Measurements from ENCODE around the gene ETFBKMT. TPM values are rescaled to one million over a fixed set of nuclear protein-coding genes. Genes with fewer than 3 reads are reported as not detected.
"Not testable (repeated sequence)": the region's sequence is repeated elsewhere in the genome, so short reads cannot be mapped to it uniquely, and the experiment has no call there.

ETFBKMT gene
- total RNA-seq, 1 experiment from 2014 or later: 1.7 TPM

DNA sequence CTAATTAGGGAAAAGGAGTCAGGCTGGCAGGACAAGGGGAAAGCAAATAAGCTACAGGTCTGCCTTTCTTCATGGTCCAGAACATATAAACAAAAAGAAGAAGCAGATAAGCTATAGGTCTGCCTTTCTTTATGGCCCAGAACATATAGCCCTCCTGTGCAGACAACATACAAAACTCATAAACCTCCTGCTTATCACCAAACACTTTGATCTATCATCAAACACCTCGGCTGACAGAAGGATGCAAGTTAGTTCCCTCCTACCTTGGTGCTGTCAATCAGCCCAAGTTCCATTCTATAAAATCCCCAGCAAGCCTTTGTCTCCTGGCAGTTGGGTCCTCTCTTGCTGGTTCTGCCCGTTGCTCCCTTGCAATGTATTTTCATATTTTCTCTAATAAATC is 46.1 kb downstream of the ETFBKMT start:
- BruUV-seq (replicated peaks): no TSS peak
- H3K9me3 ChIP-seq (ENCODE audit: control insufficient read depth in 1 of 2, insufficient read depth in 1 of 2, low read depth in 1 of 2, low read length in 2 of 2): no peaks in the 10 kb centered on the region
- H3K27ac ChIP-seq (ENCODE audit: low read depth, low read length): no peak overlapping the region
- ChIA-PET RAD21 (ENCODE audit: low non-redundant PET in 1 of 2, low total read pairs in 2 of 2, uncharacterized antibody in 2 of 2, unreplicated experiment in 2 of 2) (no interaction called here), CTCF (no interaction called here), POLR2A (no interaction called here)
- H3K4me1 ChIP-seq (ENCODE audit: control insufficient read depth in 1 of 2, insufficient read depth in 2 of 2, low read length in 2 of 2): peaks cover 0 to 10% of the 10 kb centered on the region in 2 experiments; a peak in 1 of 4 replicates
- 0 out of 4 replicates have a peak, but pooled peaks cover 0 to 7% of the 10 kb centered on the region in 2 experiments for H3K36me3 ChIP-seq (ENCODE audit: control insufficient read depth in 1 of 2, insufficient read depth in 2 of 2, low read length in 2 of 2)
- intact Hi-C loops (cut with micrococcal nuclease): no loop called here
- H3K9ac ChIP-seq (ENCODE audit: low read length): no peak overlapping the region
- ATAC-seq (no peak), DNase-seq (ENCODE audit: low read depth, low spot score) (no peak)
- no peaks in the 10 kb centered on the region for H3K79me2 ChIP-seq (ENCODE audit: insufficient read depth, low read length)
- H3K9me2 ChIP-seq (ENCODE audit: insufficient read depth): no peaks in the 10 kb centered on the region
- no peaks in the 10 kb centered on the region for H4K20me1 ChIP-seq (ENCODE audit: insufficient read depth)
- no peak overlapping the region for H2AFZ ChIP-seq (ENCODE audit: low read depth, low read length, poor library complexity, severe bottlenecking)
- H3K4me2 ChIP-seq (ENCODE audit: low read length): no peak overlapping the region
- no peak overlapping the region for H3K4me3 ChIP-seq (replicated peaks in 1 of 2; ENCODE audit: low read depth in 1 of 2, low read length in 2 of 2)
- TF ChIP-seq FOSL1 (IDR thresholded peaks at IDR 0.05; ENCODE audit: low read depth): no peak
- no peak for TF ChIP-seq ZNF274 (IDR thresholded peaks at IDR 0.05; ENCODE audit: low read depth, low read length)
- no peak for TF ChIP-seq MAX (IDR thresholded peaks at IDR 0.05)
- TF ChIP-seq SIN3A (IDR thresholded peaks at IDR 0.05; ENCODE audit: low read depth): no peak
- TF ChIP-seq EZH2phosphoT487 (IDR thresholded peaks at IDR 0.05; ENCODE audit: borderline replicate concordance): no peak
- no peak for TF ChIP-seq ZFX (IDR thresholded peaks at IDR 0.05)
- TF ChIP-seq, protein P1, sequence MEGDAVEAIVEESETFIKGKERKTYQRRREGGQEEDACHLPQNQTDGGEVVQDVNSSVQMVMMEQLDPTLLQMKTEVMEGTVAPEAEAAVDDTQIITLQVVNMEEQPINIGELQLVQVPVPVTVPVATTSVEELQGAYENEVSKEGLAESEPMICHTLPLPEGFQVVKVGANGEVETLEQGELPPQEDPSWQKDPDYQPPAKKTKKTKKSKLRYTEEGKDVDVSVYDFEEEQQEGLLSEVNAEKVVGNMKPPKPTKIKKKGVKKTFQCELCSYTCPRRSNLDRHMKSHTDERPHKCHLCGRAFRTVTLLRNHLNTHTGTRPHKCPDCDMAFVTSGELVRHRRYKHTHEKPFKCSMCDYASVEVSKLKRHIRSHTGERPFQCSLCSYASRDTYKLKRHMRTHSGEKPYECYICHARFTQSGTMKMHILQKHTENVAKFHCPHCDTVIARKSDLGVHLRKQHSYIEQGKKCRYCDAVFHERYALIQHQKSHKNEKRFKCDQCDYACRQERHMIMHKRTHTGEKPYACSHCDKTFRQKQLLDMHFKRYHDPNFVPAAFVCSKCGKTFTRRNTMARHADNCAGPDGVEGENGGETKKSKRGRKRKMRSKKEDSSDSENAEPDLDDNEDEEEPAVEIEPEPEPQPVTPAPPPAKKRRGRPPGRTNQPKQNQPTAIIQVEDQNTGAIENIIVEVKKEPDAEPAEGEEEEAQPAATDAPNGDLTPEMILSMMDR (IDR thresholded peaks at IDR 0.05 in 2 of 3, conservative IDR thresholded peaks at IDR 0.05 in 1 of 3; ENCODE audit: borderline replicate concordance in 1 of 3, insufficient read depth in 1 of 3, low read depth in 2 of 3, low read length in 2 of 3): no peak
- TF ChIP-seq TCF7L2 (IDR thresholded peaks at IDR 0.05; ENCODE audit: borderline replicate concordance, extremely low read depth, insufficient read depth, insufficient read length): no peak
- no peak for TF ChIP-seq EGR1 (IDR thresholded peaks at IDR 0.05; ENCODE audit: low read depth)
- no peaks in the 10 kb centered on the region for H3K27me3 ChIP-seq (ENCODE audit: insufficient read depth, low read length)

GRCh38 chr12:31708118-31708517 is 48.6 kb downstream of the ETFBKMT start:
- H3K4me1 ChIP-seq (ENCODE audit: control insufficient read depth in 1 of 2, insufficient read depth in 2 of 2, low read length in 2 of 2); H3K4me2 ChIP-seq (ENCODE audit: low read length); DNase-seq (ENCODE audit: low read depth, low spot score); RAD21 ChIA-PET (ENCODE audit: low non-redundant PET in 1 of 2, low total read pairs in 2 of 2, uncharacterized antibody in 2 of 2, unreplicated experiment in 2 of 2); H3K9ac ChIP-seq (ENCODE audit: low read length); H3K27ac ChIP-seq (ENCODE audit: low read depth, low read length); H4K20me1 ChIP-seq (ENCODE audit: insufficient read depth); BruUV-seq (replicated peaks); H3K9me3 ChIP-seq (ENCODE audit: control insufficient read depth in 1 of 2, insufficient read depth in 1 of 2, low read depth in 1 of 2, low read length in 2 of 2); CTCF ChIA-PET; H3K27me3 ChIP-seq (ENCODE audit: insufficient read depth, low read length); H3K4me3 ChIP-seq (replicated peaks in 1 of 2; ENCODE audit: low read depth in 1 of 2, low read length in 2 of 2); H3K79me2 ChIP-seq (ENCODE audit: insufficient read depth, low read length); H2AFZ ChIP-seq (ENCODE audit: low read depth, low read length, poor library complexity, severe bottlenecking); H3K36me3 ChIP-seq (ENCODE audit: control insufficient read depth in 1 of 2, insufficient read depth in 2 of 2, low read length in 2 of 2); POLR2A ChIA-PET; ATAC-seq; H3K9me2 ChIP-seq (ENCODE audit: insufficient read depth); intact Hi-C loops (cut with micrococcal nuclease): not testable (repeated sequence)

Data from HCT116 (cell line).